ENCODE measurements around the gene COG6. TPM values are rescaled to one million over a fixed set of nuclear protein-coding genes. Genes with fewer than 3 reads are reported as not detected.
A peak's percentile ranks its signal among the peaks of the same experiment; 100 is the strongest.

The COG6 gene
- total RNA-seq, 1 donor from 2014 or later, result 46.3 TPM

GRCh38 chr13:39682310-39682709 is 26.8 kb downstream of the COG6 start:
- DNase-seq (ENCODE audit: low spot score), result no peak

- no peak for DNase-seq (ENCODE audit: low spot score)
Measured at GRCh38 chr13:39682788-39683187, 27.3 kb downstream of the COG6 start.

- no peak for DNase-seq (ENCODE audit: low spot score)
Measured at GRCh38 chr13:39684531-39685137, 29.2 kb downstream of the COG6 start.

- DNase-seq (ENCODE audit: low spot score), result no peak
Measured at GRCh38 chr13:39685652-39686051, 30.2 kb downstream of the COG6 start.

GRCh38 chr13:39688278-39688677 is 32.8 kb downstream of the COG6 start:
- no peak for DNase-seq (ENCODE audit: low spot score)

- no peak for DNase-seq (ENCODE audit: low spot score)
Measured at GRCh38 chr13:39688699-39689405, 33.4 kb downstream of the COG6 start.

GRCh38 chr13:39692660-39693438 is 37.4 kb downstream of the COG6 start:
- DNase-seq (ENCODE audit: low spot score), result no peak

GRCh38 chr13:39699274-39699673 is 43.8 kb downstream of the COG6 start:
- no peak for DNase-seq (ENCODE audit: low spot score)

GRCh38 chr13:39712626-39713025 is 57.2 kb downstream of the COG6 start:
- no peak for DNase-seq (ENCODE audit: low spot score)

- no peak for DNase-seq (ENCODE audit: low spot score)
Measured at GRCh38 chr13:39729156-39729555, 73.7 kb downstream of the COG6 start.

- DNase-seq (ENCODE audit: low spot score), result no peak
Measured at GRCh38 chr13:39734952-39735351, 79.5 kb downstream of the COG6 start.

GRCh38 chr13:39737047-39737446 is 81.6 kb downstream of the COG6 start:
- no peak for DNase-seq (ENCODE audit: low spot score)

- no peak for DNase-seq (ENCODE audit: low spot score)
Measured at GRCh38 chr13:39740761-39741160, 85.3 kb downstream of the COG6 start.

GRCh38 chr13:39748961-39749360 is 93.5 kb downstream of the COG6 start:
- no peak for DNase-seq (ENCODE audit: low spot score)

- DNase-seq (ENCODE audit: low spot score), result no peak
Measured at GRCh38 chr13:39749528-39749927, 94.1 kb downstream of the COG6 start.

- DNase-seq (ENCODE audit: low spot score), result no peak
Measured at GRCh38 chr13:39751805-39752204, 96.3 kb downstream of the COG6 start.

- no peak for DNase-seq (ENCODE audit: low spot score)
Measured at GRCh38 chr13:39760521-39760920, 105.1 kb downstream of the COG6 start.

GRCh38 chr13:39765801-39766463 is 110.5 kb downstream of the COG6 start:
- DNase-seq (ENCODE audit: low spot score), result peak; percentile 59

- no peak for DNase-seq (ENCODE audit: low spot score)
Measured at GRCh38 chr13:39766464-39767158, 111.1 kb downstream of the COG6 start.

GRCh38 chr13:39767791-39768517 is 112.5 kb downstream of the COG6 start:
- no peak for DNase-seq (ENCODE audit: low spot score)

GRCh38 chr13:39768962-39769361 is 113.5 kb downstream of the COG6 start:
- DNase-seq (ENCODE audit: low spot score), result no peak
